HuH-7.5 (cell line): ENCODE measurements around the gene CD300LG.

Experiments
- DNase-seq: peaks from one replicate; pipeline ENCODE4 v3.0.0; 2011; ENCODE audit warnings: low spot score

The CD300LG gene

DNA sequence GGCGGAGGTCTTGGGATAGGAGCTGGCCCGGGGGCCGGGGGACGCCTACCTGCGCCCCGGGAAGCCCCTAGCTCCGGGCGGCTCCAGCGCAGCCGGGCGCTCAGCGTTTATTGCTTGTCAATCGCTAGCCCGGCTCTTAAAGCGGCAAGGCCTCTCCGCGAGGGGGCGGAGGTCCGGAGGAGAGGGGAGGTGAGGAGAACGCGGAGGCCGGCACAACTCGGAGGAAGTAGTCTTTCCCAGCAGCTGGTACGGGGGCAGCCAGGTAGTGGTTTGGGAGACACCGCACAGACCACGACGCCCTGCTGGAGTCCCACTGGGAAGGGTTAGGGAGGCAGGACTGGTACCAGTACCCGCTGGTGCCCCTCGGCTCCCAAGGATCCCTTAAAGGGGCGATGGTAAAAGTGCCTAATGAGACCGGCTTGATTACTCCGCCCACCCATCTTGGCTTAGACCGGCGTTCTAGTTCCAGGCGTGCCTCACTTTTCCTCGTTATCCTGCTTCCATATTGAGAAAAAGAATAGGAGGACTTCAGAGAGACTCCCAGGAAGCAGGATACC is 60.5 kb downstream of the CD300LG start, which contains the start of gene MPP2:
Gene MPP2 (minus strand): TSS at position 112 of the 557 bp plus-strand sequence. CDS start 3,076 bp downstream, outside the sequence.
- DNase-seq = peak; percentile 74

DNA sequence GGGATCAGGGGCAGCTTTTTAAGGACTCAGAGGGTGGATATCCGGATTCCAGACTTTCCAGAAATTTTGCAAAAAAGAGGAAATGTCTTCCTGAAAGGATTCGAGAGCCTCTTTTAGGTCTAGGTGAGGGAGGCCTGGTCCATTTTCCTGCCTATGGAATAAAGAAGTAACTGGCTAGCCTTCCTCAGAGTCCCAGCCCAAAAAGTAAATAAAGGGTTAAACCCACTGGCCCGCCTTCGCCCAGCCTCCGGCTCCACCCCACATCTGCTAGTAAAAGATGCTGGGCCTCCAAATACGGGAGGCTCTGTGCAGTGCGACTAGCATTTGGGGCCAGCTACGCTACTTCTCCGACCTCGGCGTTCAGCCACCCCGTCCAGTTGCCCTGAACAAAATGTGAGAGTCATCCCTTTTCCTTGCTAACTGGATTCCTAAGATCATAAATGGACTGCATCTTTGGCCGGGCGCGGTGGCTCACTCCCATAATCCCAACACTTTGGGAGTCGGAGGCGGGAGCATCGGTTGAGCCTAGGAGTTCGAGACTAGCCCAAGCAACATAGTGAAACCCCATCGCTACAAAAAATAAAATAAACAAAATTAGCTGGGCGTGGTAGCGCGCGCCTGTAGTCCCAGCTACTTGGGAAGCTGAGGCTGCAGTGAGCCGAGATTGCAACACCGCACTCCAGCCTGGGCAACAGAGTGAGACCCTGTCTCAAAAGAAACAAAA is 61.2 kb downstream of the CD300LG start:
- DNase-seq = peak; percentile 75

DNA sequence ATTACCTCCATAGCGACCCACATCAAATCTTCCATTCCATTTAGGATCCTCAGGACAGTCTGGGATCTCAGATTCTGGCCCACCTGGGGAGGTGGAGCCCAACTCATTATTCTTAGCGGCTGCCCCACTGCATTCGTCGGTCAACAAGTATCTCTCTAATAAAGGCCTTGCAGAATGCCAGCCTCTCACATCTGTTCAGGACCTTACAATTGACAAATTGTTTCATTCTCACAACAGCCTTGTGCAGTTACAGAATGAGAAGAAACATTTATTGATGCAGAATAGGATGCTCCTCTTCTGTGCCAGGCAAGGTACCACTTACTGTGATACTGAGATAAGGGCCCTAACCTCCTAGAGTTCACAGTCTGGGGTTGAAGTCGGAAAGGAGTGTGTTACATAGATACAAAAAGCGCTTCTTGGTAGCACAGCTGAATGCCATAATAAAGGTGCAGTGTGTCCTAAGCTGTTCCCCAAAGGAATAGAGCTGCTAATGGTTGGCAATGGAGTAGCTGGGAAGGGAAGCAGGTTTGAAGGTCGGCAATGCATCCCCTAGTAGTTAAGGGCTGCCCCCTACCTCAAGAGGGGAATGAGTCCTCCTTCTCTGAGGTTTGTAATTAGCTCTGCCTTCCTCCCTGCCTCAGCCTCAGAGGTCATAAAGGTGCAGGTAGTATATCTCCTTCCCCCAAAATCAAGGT is 62.7 kb downstream of the CD300LG start:
- DNase-seq = no peak

DNA sequence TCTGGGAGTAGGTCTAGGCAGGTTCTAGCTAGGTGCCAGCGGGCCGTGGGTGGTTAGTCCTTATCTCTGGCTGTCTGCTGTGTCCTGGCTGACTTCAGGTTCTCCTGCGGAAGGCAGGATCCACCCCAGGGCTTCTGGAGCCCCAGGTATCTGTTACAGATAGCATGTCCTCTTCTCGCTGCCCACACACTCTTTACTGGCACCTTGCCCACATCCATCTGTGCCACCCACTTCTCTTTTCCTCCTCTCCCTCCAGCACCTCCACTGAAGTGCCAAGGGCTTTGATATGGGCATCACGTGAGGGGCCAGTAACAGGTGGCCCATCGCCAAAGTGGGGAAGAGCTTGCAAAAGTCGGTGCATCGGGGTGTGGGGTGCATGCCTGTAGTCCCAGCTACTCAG is 64.9 kb downstream of the CD300LG start:
- DNase-seq = no peak

DNA sequence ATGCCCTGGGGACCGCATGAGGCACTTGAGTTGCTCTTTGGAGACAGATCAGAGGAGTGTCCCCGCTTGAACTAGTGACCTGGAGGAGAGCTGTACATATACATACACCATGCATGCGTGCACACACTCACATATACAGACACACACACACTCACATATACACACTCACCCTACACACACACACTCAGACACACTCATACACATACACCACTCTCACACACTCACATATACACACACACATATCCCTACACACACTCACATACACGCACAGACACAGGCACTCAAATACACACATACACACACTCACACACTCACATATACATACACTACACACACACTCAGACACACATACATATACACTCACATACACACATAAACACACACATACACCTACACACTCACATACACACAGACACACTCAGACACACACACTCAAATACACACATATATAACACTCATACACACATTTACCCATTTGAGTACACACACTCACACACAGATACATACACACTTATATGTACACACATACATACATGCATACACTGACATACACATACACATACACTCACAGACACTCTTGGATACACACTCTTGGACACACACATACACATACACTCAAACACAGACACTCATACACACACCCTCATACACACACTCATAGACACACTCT is 65.8 kb downstream of the CD300LG start:
- no peak for DNase-seq
